ENCODE measurements around the gene SH3RF3.

The SH3RF3 gene

GRCh38 chr2:109463891-109464290, 334.9 kb downstream of the SH3RF3 start:
- TF ChIP-seq CTCF (IDR thresholded peaks at IDR 0.05; ENCODE audit: insufficient read depth, low read depth, low read length, missing control alignments), result no peak
- no peak overlapping the region for H3K4me3 ChIP-seq (ENCODE audit: low read length)
- DNase-seq (ENCODE audit: low read depth), result no peak

- TF ChIP-seq CTCF (IDR thresholded peaks at IDR 0.05; ENCODE audit: insufficient read depth, low read depth, low read length, missing control alignments), result no peak
- no peak overlapping the region for H3K4me3 ChIP-seq (ENCODE audit: low read length)
- DNase-seq (ENCODE audit: low read depth), result peak; percentile 81
Measured at GRCh38 chr2:109466674-109467575, 337.9 kb downstream of the SH3RF3 start.

GRCh38 chr2:109467701-109468100, 338.7 kb downstream of the SH3RF3 start:
- no peak for DNase-seq (ENCODE audit: low read depth)
- no peak overlapping the region for H3K4me3 ChIP-seq (ENCODE audit: low read length)
- TF ChIP-seq CTCF (IDR thresholded peaks at IDR 0.05; ENCODE audit: insufficient read depth, low read depth, low read length, missing control alignments), result no peak

GRCh38 chr2:109468893-109469292, 339.9 kb downstream of the SH3RF3 start:
- H3K4me3 ChIP-seq (ENCODE audit: low read length), result no peak overlapping the region
- no peak for DNase-seq (ENCODE audit: low read depth)

GRCh38 chr2:109471658-109472057, 342.7 kb downstream of the SH3RF3 start:
- no peak for DNase-seq (ENCODE audit: low read depth)
- no peak for TF ChIP-seq CTCF (IDR thresholded peaks at IDR 0.05; ENCODE audit: insufficient read depth, low read depth, low read length, missing control alignments)
- H3K4me3 ChIP-seq (ENCODE audit: low read length), result no peak overlapping the region

More at GRCh38 chr2:109468893-109469292, 339.9 kb downstream of the SH3RF3 start:
- TF ChIP-seq CTCF (IDR thresholded peaks at IDR 0.05; ENCODE audit: insufficient read depth, low read depth, low read length, missing control alignments), result no peak

GRCh38 chr2:109472331-109472959, 343.4 kb downstream of the SH3RF3 start:
- TF ChIP-seq CTCF (IDR thresholded peaks at IDR 0.05; ENCODE audit: insufficient read depth, low read depth, low read length, missing control alignments), result no peak
- no peak for DNase-seq (ENCODE audit: low read depth)
- no peak overlapping the region for H3K4me3 ChIP-seq (ENCODE audit: low read length)
